Measurements from ENCODE around the gene BCAS1.

DNA sequence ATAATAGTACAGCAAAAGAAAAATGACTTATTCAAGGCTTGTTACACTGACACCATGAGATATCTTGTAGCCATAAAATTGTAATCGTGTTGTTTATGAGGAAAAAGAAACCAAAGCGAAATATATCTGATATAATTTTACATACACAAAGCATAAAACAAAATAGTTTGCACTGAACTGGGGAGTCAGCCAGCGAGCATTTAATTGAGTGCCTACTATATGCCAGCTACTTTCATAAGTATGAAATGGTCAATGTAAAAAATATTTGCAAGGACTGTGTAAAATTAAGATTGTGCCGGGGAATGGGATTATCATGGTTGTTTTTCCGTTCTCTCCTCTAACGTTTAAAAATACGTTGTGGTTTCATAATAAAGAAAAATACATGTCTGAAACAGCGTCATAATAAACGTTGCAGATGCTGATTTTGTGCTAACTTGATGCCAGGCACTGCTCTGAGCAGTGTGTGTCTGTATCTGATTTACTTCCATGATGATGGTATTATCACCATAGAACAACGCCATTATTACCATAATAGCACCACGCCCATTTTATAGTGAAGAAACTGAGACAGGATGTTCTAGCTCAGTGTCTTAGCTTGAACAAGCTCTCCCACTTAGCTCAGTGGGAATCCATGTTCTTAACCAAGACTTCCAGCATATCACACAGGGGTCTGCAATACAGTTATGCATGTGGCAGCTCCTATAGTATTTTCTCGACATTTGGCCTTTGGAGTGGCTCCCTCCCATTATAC is 144.6 kb downstream of the BCAS1 start:
- no peak for TF ChIP-seq POLR2AphosphoS5 (IDR thresholded peaks at IDR 0.05; ENCODE audit: low read depth, low read length)
- TF ChIP-seq POLR2A (IDR thresholded peaks at IDR 0.05; ENCODE audit: low read depth, low read length) = no peak

Measured in GM12892 (cell line).